Measurements from ENCODE around the gene PTCH2.
"Not testable (repeated sequence)": the region's sequence is repeated elsewhere in the genome, so short reads cannot be mapped to it uniquely, and the experiment has no call there.

PTCH2 gene

DNA sequence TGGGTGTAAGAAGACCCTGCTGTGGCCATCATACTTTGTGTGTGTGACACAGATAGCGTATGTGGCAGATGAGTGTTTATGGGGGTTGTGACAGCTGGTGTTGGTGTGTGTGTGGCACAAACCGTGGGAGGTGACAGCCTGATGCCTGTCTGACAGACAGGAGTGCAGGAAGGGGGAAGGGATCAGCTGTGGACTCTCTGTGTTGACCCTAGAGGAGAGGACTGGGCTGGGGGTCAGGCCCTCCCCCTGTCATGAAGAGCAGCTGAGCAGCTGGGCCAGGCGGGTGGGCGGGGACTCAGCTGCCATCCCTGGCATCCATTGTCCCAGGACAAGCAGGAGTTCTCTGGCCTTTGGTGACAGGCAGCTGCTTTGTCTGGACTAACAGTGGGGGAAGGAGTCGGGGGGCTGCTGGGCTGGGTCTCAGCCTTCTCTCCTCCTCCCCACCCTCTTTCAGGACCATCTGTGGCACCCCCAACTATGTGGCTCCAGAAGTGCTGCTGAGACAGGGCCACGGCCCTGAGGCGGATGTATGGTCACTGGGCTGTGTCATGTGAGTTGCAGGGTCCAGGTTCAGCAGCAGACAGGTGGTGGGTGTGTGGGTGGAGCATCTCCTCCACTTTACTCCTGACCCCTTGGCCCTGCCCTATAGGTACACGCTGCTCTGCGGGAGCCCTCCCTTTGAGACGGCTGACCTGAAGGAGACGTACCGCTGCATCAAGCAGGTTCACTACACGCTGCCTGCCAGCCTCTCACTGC lies 40.6 kb downstream of the PTCH2 start:
- peak overlapping the region; percentile 91 for H3K4me3 ChIP-seq (ENCODE audit: low read depth, low read length)
- no peak for DNase-seq (ENCODE audit: low read depth, low spot score)
- TF ChIP-seq, protein P1, sequence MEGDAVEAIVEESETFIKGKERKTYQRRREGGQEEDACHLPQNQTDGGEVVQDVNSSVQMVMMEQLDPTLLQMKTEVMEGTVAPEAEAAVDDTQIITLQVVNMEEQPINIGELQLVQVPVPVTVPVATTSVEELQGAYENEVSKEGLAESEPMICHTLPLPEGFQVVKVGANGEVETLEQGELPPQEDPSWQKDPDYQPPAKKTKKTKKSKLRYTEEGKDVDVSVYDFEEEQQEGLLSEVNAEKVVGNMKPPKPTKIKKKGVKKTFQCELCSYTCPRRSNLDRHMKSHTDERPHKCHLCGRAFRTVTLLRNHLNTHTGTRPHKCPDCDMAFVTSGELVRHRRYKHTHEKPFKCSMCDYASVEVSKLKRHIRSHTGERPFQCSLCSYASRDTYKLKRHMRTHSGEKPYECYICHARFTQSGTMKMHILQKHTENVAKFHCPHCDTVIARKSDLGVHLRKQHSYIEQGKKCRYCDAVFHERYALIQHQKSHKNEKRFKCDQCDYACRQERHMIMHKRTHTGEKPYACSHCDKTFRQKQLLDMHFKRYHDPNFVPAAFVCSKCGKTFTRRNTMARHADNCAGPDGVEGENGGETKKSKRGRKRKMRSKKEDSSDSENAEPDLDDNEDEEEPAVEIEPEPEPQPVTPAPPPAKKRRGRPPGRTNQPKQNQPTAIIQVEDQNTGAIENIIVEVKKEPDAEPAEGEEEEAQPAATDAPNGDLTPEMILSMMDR (IDR thresholded peaks at IDR 0.05; ENCODE audit: low read depth, low read length) = no peak
- in situ Hi-C loops (cut with HindIII; ENCODE audit: low sequenced_read_pairs) = no loop called here

DNA sequence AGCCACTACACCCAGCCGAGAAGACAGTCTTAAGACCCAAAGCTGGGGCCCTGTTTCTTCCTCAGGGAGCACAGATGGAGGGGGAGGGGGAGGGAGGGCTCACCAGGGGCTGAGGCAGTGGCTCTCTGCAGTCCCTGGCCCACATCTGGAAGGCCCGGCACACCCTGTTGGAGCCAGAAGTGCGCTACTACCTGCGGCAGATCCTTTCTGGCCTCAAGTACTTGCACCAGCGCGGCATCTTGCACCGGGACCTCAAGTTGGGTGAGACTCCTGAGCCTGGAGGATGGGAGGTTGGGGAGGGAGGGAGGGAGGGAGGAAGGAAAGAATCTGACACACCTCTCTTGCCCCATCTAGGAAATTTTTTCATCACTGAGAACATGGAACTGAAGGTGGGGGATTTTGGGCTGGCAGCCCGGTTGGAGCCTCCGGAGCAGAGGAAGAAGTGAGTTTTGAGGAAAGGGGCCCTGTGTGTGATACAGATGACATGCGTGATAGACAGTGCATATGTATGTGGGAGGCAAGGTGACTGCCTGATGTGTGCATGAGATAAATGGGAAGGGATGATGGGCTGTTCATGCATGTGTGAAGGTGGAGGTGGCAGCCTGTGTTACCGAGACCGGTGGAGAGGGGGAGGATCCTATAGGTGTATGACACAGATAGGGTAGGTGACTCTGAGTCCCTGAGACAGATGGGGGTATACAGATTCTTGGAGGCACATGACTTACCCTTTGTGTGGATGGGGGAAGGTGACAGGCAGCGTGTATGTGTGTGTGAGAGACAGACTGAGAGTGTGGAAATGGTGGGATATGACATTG lies 41.4 kb downstream of the PTCH2 start:
- peak overlapping the region; percentile 91 for H3K4me3 ChIP-seq (ENCODE audit: low read depth, low read length)
- in situ Hi-C loops (cut with HindIII; ENCODE audit: low sequenced_read_pairs) = no loop called here
- TF ChIP-seq, protein P1 (IDR thresholded peaks at IDR 0.05; ENCODE audit: low read depth, low read length) = no peak
- DNase-seq (ENCODE audit: low read depth, low spot score) = no peak

DNA sequence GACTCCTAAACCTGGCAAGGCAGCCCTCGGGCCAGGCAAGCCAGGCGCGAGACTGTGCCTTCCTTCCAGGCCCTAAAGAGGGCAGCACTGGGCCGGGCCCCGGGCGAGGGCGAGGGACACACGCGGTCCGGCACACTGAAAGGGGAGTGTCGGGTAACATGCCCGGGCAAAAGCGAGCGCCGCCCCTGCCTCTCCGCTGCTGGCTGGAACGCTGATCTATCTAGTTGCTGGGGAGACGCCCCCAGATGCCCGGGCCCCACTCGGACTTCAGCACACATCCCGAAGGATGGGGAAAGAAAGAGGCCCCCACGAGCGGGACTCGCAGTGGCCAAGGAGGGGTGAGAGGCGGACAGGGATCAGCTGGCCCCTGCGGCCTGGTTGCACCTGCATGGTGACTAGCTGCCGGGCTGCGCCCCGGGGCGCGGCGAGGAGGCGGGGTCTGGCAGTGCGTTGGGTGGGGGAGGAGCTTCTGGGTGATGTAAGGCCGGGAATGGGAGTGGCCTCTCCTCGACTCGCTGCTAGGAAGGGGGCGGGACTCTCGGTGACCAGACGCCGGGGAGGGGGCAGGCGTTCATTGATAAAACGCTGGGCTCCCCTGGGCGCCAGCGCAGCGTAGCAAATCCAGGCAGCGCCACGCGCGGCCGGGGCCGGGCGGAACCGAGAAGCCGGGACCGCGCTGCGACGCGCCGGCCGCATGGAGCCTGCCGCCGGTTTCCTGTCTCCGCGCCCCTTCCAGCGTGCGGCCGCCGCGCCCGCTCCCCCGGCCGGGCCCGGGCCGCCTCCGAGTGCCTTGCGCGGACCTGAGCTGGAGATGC lies 43.1 kb downstream of the PTCH2 start, which contains the start of gene PLK3:
TSS of gene PLK3 (plus strand) at position 608 of the 815 bp plus-strand sequence. CDS start at position 695, 87 bp downstream.
- DNase-seq (ENCODE audit: low read depth, low spot score) = peak; percentile 99
- TF ChIP-seq, protein P1 (IDR thresholded peaks at IDR 0.05; ENCODE audit: low read depth, low read length) = peak; percentile 98
- peak within 1 kb of the TSS; percentile 91 for H3K4me3 ChIP-seq (ENCODE audit: low read depth, low read length)
- in situ Hi-C loops (cut with HindIII; ENCODE audit: low sequenced_read_pairs) = no loop called here

- TF ChIP-seq, protein P1 (IDR thresholded peaks at IDR 0.05; ENCODE audit: low read depth, low read length) = no peak
- in situ Hi-C loops (cut with HindIII; ENCODE audit: low sequenced_read_pairs) = no loop called here
- no peak overlapping the region for H3K4me3 ChIP-seq (ENCODE audit: low read depth, low read length)
- DNase-seq (ENCODE audit: low read depth, low spot score) = no peak
Measured at GRCh38 chr1:44798481-44799365, 44.3 kb downstream of the PTCH2 start.

GRCh38 chr1:44797886-44798285 lies 45.2 kb downstream of the PTCH2 start:
- H3K4me3 ChIP-seq (ENCODE audit: low read depth, low read length); DNase-seq (ENCODE audit: low read depth, low spot score); in situ Hi-C loops (cut with HindIII; ENCODE audit: low sequenced_read_pairs): not testable (repeated sequence)

- no peak for DNase-seq (ENCODE audit: low read depth, low spot score)
- in situ Hi-C loops (cut with HindIII; ENCODE audit: low sequenced_read_pairs) = no loop called here
- no peak overlapping the region for H3K4me3 ChIP-seq (ENCODE audit: low read depth, low read length)
- TF ChIP-seq, protein P1 (IDR thresholded peaks at IDR 0.05; ENCODE audit: low read depth, low read length) = no peak
Measured at GRCh38 chr1:44792736-44793502, 50.1 kb downstream of the PTCH2 start.
